WTC11 (cell line): ENCODE measurements around the gene SLC9C1. TPM values are rescaled to one million over a fixed set of nuclear protein-coding genes. Genes with fewer than 3 reads are reported as not detected.

ENCODE experiments used
- ATAC-seq: fragments of 200-7000 bp; cut with Tn5 transposase; 2 replicates; pipeline ENCODE4 v1.10.0; 2021; ENCODE audit warnings: mild to moderate bottlenecking, moderate library complexity
- CTCF ChIA-PET: fragments of 300-600 bp; sonication (Branson Sonifier 250); formaldehyde crosslinking; loops from one replicate; lab custom pipeline; 2021; ENCODE audit warnings: antibody characterized with exemption; lab: Charles Lee
- POLR2A ChIA-PET: fragments of 350-600 bp; sonication (Branson Sonifier 250); formaldehyde crosslinking; loops from one replicate; lab custom pipeline; 2021; ENCODE audit warnings: antibody characterized with exemption; lab: Charles Lee
- DNase-seq: peaks from one replicate; pipeline ENCODE4 v3.0.0; 2021; ENCODE audit warnings: low spot score
- H3K27ac Mint-ChIP-seq: 2 replicates; pipeline ENCODE4 v1.8.0; 2021; ENCODE audit warnings: mixed read lengths
- H3K27me3 Mint-ChIP-seq: 2 replicates; pipeline ENCODE4 v1.8.0; 2021; ENCODE audit warnings: low read depth, mild to moderate bottlenecking, moderate library complexity, mixed read lengths
- H3K36me3 Mint-ChIP-seq: 2 replicates; pipeline ENCODE4 v1.8.0; 2021; ENCODE audit warnings: mixed read lengths
- H3K4me1 Mint-ChIP-seq: 2 replicates; pipeline ENCODE4 v1.8.0; 2022; ENCODE audit warnings: mixed read lengths
- H3K4me3 Mint-ChIP-seq: 2 replicates; pipeline ENCODE4 v1.8.0; 2021; ENCODE audit warnings: mild to moderate bottlenecking, moderate library complexity, mixed read lengths
- H3K9me3 Mint-ChIP-seq: 2 replicates; pipeline ENCODE4 v1.8.0; 2021; ENCODE audit warnings: mixed read lengths
- FOXP1 ChIP-seq: sonication (generic); formaldehyde crosslinking; IDR thresholded peaks from 2 replicates; pipeline ENCODE4 v1.8.0; 2022; ENCODE audit warnings: missing genetic modification reagents, mild to moderate bottlenecking, moderate library complexity, borderline replicate concordance
- GABPB1 ChIP-seq: sonication (generic); formaldehyde crosslinking; IDR thresholded peaks from 2 replicates; pipeline ENCODE4 v1.8.1; 2023; ENCODE audit warnings: mild to moderate bottlenecking, missing genetic modification reagents
- JUN ChIP-seq: sonication (generic); formaldehyde crosslinking; IDR thresholded peaks from 2 replicates; pipeline ENCODE4 v1.8.0; 2023; ENCODE audit warnings: mild to moderate bottlenecking, missing genetic modification reagents
- KAT7 ChIP-seq: sonication (generic); formaldehyde crosslinking; IDR thresholded peaks from 2 replicates; pipeline ENCODE4 v1.8.1; 2023; ENCODE audit warnings: missing genetic modification reagents, mild to moderate bottlenecking, borderline replicate concordance
- MYBL2 ChIP-seq: sonication (generic); formaldehyde crosslinking; IDR thresholded peaks from 2 replicates; pipeline ENCODE4 v1.8.1; 2023; ENCODE audit warnings: mild to moderate bottlenecking, moderate library complexity, missing genetic modification reagents
- SMAD4 ChIP-seq: sonication (generic); formaldehyde crosslinking; IDR thresholded peaks from 2 replicates; pipeline ENCODE4 v1.8.0; 2022; ENCODE audit warnings: mild to moderate bottlenecking, missing genetic modification reagents
- ZNF121 ChIP-seq: sonication (generic); formaldehyde crosslinking; IDR thresholded peaks from 2 replicates; pipeline ENCODE4 v1.8.0; 2023; ENCODE audit warnings: missing genetic modification reagents
- total RNA-seq: library from RNA; stranded (reverse); gene quantifications from 3 replicates; pipeline ENCODE4 v1.2.3, GENCODE V29; 2021
- TF ChIP-seq, protein P1 (sequence below): sonication (generic); formaldehyde crosslinking; IDR thresholded peaks from 2 replicates; pipeline ENCODE4 v1.8.0; 2022; ENCODE audit warnings: mild to moderate bottlenecking, missing genetic modification reagents
- TF ChIP-seq, protein P2 (sequence below): sonication (generic); formaldehyde crosslinking; IDR thresholded peaks from 2 replicates; pipeline ENCODE4 v1.8.0; 2022; ENCODE audit warnings: mild to moderate bottlenecking, missing genetic modification reagents
- TF ChIP-seq, protein P3 (sequence below): fragments of 250-450 bp; sonication (Bioruptor Pico); conservative IDR thresholded peaks from 2 replicates; pipeline ENCODE4 v1.9.0; 2021; ENCODE audit warnings: mild to moderate bottlenecking
- TF ChIP-seq, protein P4 (sequence below): fragments of 250-450 bp; sonication (Bioruptor Pico); IDR thresholded peaks from 2 replicates; pipeline ENCODE4 v1.9.0; 2021; ENCODE audit warnings: mild to moderate bottlenecking, borderline replicate concordance
- TF ChIP-seq, protein P5 (sequence below): sonication (generic); formaldehyde crosslinking; IDR thresholded peaks from 2 replicates; pipeline ENCODE4 v1.8.0; 2022; ENCODE audit warnings: mild to moderate bottlenecking, missing genetic modification reagents
- TF ChIP-seq, protein P6 (sequence below): sonication (generic); formaldehyde crosslinking; conservative IDR thresholded peaks from 2 replicates; pipeline ENCODE4 v1.8.1; 2023; ENCODE audit warnings: mild to moderate bottlenecking, low read depth, missing genetic modification reagents, moderate library complexity
- TF ChIP-seq, protein P7 (sequence below): sonication (generic); formaldehyde crosslinking; IDR thresholded peaks from 2 replicates; pipeline ENCODE4 v1.8.1; 2022; ENCODE audit warnings: missing genetic modification reagents, borderline replicate concordance
- TF ChIP-seq, protein P8 (sequence below): sonication (generic); formaldehyde crosslinking; conservative IDR thresholded peaks from 2 replicates; pipeline ENCODE4 v1.8.1; 2022; ENCODE audit warnings: mild to moderate bottlenecking, missing genetic modification reagents
- TF ChIP-seq, protein P9 (sequence below): fragments of 250-450 bp; sonication (Bioruptor Pico); IDR thresholded peaks from 2 replicates; pipeline ENCODE4 v1.9.0; 2021; ENCODE audit warnings: mild to moderate bottlenecking

The SLC9C1 gene
- total RNA-seq, 1 experiment from 2014 or later: 3.5 TPM

DNA sequence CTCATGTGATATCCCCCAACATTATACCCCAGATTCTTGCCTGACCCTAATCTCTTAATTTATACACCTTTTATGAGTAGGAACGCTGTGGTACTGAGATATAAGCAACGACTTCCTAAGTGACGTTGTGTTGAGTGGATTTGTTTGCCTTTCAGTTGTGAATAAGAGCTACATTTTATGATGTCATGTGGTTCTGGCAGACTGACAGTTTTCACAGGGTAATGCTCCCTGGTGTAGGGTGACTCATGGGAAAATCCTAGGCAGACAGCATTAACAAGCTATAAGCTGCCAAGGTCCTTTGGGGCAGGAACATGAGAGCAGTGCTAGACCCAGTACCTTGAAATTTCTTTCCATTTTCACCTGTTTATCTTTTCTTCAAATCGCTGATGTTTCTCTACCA, 196.6 kb downstream of the SLC9C1 start:
- ATAC-seq (no peak), DNase-seq (no peak)
- Mint-ChIP-seq H3K4me3 (no peak overlapping the region), H3K4me1 (peaks cover 25% of the 10 kb centered on the region)
- TF ChIP-seq, protein P1, sequence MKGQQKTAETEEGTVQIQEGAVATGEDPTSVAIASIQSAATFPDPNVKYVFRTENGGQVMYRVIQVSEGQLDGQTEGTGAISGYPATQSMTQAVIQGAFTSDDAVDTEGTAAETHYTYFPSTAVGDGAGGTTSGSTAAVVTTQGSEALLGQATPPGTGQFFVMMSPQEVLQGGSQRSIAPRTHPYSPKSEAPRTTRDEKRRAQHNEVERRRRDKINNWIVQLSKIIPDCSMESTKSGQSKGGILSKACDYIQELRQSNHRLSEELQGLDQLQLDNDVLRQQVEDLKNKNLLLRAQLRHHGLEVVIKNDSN (CRISPR knock-in tag): no peak
- TF ChIP-seq, protein P2, sequence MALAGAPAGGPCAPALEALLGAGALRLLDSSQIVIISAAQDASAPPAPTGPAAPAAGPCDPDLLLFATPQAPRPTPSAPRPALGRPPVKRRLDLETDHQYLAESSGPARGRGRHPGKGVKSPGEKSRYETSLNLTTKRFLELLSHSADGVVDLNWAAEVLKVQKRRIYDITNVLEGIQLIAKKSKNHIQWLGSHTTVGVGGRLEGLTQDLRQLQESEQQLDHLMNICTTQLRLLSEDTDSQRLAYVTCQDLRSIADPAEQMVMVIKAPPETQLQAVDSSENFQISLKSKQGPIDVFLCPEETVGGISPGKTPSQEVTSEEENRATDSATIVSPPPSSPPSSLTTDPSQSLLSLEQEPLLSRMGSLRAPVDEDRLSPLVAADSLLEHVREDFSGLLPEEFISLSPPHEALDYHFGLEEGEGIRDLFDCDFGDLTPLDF: no peak
- TF ChIP-seq, protein P3, sequence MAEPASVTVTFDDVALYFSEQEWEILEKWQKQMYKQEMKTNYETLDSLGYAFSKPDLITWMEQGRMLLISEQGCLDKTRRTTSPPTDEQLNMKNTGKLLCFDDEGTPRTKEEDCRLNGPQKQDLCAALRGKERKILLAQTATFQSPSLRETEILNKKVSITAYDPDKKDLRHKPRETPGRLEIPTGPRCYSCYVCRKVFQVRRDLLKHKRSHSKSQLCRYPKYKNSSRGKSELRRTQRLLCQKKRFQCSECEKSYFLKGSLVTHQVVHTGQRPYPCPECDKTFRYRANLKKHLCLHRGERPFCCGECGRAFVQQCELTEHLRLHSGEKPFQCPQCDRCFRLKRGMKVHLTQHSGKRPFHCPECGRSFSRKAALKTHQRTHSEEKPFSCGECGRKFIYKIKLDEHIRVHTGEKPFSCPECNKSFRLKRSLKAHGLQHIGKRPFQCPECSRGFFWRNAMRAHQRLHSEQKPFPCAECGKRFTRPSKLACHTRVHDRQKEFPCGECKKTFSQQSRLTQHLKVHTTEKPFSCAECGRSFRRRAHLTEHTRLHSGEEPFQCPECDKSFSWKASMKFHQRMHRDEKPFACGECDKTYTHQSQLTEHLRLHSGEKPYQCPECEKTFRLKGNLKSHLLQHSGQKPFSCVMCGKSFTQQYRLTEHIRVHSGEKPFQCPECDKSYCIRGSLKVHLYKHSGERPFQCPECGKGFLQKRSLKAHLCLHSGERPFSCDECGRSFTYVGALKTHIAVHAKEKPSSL (CRISPR knock-in tag): no peak
- TF ChIP-seq, protein P4, sequence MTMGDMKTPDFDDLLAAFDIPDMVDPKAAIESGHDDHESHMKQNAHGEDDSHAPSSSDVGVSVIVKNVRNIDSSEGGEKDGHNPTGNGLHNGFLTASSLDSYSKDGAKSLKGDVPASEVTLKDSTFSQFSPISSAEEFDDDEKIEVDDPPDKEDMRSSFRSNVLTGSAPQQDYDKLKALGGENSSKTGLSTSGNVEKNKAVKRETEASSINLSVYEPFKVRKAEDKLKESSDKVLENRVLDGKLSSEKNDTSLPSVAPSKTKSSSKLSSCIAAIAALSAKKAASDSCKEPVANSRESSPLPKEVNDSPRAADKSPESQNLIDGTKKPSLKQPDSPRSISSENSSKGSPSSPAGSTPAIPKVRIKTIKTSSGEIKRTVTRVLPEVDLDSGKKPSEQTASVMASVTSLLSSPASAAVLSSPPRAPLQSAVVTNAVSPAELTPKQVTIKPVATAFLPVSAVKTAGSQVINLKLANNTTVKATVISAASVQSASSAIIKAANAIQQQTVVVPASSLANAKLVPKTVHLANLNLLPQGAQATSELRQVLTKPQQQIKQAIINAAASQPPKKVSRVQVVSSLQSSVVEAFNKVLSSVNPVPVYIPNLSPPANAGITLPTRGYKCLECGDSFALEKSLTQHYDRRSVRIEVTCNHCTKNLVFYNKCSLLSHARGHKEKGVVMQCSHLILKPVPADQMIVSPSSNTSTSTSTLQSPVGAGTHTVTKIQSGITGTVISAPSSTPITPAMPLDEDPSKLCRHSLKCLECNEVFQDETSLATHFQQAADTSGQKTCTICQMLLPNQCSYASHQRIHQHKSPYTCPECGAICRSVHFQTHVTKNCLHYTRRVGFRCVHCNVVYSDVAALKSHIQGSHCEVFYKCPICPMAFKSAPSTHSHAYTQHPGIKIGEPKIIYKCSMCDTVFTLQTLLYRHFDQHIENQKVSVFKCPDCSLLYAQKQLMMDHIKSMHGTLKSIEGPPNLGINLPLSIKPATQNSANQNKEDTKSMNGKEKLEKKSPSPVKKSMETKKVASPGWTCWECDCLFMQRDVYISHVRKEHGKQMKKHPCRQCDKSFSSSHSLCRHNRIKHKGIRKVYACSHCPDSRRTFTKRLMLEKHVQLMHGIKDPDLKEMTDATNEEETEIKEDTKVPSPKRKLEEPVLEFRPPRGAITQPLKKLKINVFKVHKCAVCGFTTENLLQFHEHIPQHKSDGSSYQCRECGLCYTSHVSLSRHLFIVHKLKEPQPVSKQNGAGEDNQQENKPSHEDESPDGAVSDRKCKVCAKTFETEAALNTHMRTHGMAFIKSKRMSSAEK: no peak
- TF ChIP-seq, protein P5, sequence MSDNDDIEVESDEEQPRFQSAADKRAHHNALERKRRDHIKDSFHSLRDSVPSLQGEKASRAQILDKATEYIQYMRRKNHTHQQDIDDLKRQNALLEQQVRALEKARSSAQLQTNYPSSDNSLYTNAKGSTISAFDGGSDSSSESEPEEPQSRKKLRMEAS (CRISPR knock-in tag): no peak
- TF ChIP-seq, protein P6, sequence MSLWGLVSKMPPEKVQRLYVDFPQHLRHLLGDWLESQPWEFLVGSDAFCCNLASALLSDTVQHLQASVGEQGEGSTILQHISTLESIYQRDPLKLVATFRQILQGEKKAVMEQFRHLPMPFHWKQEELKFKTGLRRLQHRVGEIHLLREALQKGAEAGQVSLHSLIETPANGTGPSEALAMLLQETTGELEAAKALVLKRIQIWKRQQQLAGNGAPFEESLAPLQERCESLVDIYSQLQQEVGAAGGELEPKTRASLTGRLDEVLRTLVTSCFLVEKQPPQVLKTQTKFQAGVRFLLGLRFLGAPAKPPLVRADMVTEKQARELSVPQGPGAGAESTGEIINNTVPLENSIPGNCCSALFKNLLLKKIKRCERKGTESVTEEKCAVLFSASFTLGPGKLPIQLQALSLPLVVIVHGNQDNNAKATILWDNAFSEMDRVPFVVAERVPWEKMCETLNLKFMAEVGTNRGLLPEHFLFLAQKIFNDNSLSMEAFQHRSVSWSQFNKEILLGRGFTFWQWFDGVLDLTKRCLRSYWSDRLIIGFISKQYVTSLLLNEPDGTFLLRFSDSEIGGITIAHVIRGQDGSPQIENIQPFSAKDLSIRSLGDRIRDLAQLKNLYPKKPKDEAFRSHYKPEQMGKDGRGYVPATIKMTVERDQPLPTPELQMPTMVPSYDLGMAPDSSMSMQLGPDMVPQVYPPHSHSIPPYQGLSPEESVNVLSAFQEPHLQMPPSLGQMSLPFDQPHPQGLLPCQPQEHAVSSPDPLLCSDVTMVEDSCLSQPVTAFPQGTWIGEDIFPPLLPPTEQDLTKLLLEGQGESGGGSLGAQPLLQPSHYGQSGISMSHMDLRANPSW (CRISPR knock-in tag): no peak
- TF ChIP-seq, protein P7, sequence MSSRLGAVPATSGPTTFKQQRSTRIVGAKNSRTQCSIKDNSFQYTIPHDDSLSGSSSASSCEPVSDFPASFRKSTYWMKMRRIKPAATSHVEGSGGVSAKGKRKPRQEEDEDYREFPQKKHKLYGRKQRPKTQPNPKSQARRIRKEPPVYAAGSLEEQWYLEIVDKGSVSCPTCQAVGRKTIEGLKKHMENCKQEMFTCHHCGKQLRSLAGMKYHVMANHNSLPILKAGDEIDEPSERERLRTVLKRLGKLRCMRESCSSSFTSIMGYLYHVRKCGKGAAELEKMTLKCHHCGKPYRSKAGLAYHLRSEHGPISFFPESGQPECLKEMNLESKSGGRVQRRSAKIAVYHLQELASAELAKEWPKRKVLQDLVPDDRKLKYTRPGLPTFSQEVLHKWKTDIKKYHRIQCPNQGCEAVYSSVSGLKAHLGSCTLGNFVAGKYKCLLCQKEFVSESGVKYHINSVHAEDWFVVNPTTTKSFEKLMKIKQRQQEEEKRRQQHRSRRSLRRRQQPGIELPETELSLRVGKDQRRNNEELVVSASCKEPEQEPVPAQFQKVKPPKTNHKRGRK: no peak
- no peak for TF ChIP-seq MYBL2 (CRISPR knock-in tag)
- no peak for TF ChIP-seq SMAD4 (CRISPR knock-in tag)
- no peak for TF ChIP-seq KAT7 (CRISPR knock-in tag)
- no peak for TF ChIP-seq JUN
- TF ChIP-seq, protein P8, sequence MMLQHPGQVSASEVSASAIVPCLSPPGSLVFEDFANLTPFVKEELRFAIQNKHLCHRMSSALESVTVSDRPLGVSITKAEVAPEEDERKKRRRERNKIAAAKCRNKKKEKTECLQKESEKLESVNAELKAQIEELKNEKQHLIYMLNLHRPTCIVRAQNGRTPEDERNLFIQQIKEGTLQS: no peak
- TF ChIP-seq FOXP1 (CRISPR knock-in tag): no peak
- TF ChIP-seq GABPB1 (CRISPR knock-in tag): no peak
- no peak for TF ChIP-seq ZNF121 (CRISPR knock-in tag)
- TF ChIP-seq, protein P9, sequence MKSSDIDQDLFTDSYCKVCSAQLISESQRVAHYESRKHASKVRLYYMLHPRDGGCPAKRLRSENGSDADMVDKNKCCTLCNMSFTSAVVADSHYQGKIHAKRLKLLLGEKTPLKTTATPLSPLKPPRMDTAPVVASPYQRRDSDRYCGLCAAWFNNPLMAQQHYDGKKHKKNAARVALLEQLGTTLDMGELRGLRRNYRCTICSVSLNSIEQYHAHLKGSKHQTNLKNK (CRISPR knock-in tag): no peak
- TF ChIP-seq, all 79 proteins: peak for 0
- no peaks in the 10 kb centered on the region for H3K9me3 Mint-ChIP-seq
- POLR2A ChIA-PET: no interaction called here
- no peaks in the 10 kb centered on the region for H3K27me3 Mint-ChIP-seq
- H3K27ac Mint-ChIP-seq: no peak overlapping the region
- 0 out of 2 replicates have a peak, but pooled peaks cover 6% of the 10 kb centered on the region for H3K36me3 Mint-ChIP-seq
- CTCF ChIA-PET: interaction anchor here (2.2 kb wide), 1 partner anchor 14 kb away, joined by 5 read pairs; no protein-coding TSS in a partner anchor
